Retinal pigment epithelial cell (primary cell): ENCODE results near the gene NELFA.

Experiments used
- DNase-seq: peaks from one replicate; pipeline ENCODE4 v3.0.0-alpha.2; 2010; ENCODE audit warnings: low read depth
- H3K4me3 ChIP-seq: 2 replicates; pipeline ENCODE4 v1.5.1; 2011; ENCODE audit warnings: mild to moderate bottlenecking, low read length, control low read depth, moderate library complexity
- TF ChIP-seq, protein P1 (sequence below): conservative IDR thresholded peaks from 2 replicates; pipeline ENCODE4 v1.5.1; 2011; ENCODE audit warnings: low read depth, low read length, control low read depth, inconsistent platforms

Gene NELFA

GRCh38 chr4:1982124-1983052 lies 26.4 kb downstream of the NELFA start:
- TF ChIP-seq, protein P1, sequence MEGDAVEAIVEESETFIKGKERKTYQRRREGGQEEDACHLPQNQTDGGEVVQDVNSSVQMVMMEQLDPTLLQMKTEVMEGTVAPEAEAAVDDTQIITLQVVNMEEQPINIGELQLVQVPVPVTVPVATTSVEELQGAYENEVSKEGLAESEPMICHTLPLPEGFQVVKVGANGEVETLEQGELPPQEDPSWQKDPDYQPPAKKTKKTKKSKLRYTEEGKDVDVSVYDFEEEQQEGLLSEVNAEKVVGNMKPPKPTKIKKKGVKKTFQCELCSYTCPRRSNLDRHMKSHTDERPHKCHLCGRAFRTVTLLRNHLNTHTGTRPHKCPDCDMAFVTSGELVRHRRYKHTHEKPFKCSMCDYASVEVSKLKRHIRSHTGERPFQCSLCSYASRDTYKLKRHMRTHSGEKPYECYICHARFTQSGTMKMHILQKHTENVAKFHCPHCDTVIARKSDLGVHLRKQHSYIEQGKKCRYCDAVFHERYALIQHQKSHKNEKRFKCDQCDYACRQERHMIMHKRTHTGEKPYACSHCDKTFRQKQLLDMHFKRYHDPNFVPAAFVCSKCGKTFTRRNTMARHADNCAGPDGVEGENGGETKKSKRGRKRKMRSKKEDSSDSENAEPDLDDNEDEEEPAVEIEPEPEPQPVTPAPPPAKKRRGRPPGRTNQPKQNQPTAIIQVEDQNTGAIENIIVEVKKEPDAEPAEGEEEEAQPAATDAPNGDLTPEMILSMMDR: no peak
- no peak overlapping the region for H3K4me3 ChIP-seq
- no peak for DNase-seq

GRCh38 chr4:1981251-1982058 lies 27.3 kb downstream of the NELFA start:
- H3K4me3 ChIP-seq: no peak overlapping the region
- DNase-seq: no peak
- TF ChIP-seq, protein P1: no peak

GRCh38 chr4:1980561-1981041 lies 28.2 kb downstream of the NELFA start:
- H3K4me3 ChIP-seq: no peak overlapping the region
- DNase-seq: no peak
- TF ChIP-seq, protein P1: no peak

GRCh38 chr4:1979477-1980196 lies 29.1 kb downstream of the NELFA start:
- H3K4me3 ChIP-seq: no peak overlapping the region
- TF ChIP-seq, protein P1: no peak
- DNase-seq: no peak

- no peak overlapping the region for H3K4me3 ChIP-seq
- peak; percentile 75 for DNase-seq
- TF ChIP-seq, protein P1: no peak
Measured at GRCh38 chr4:1978741-1979476, 29.9 kb downstream of the NELFA start.

- TF ChIP-seq, protein P1: no peak
- DNase-seq: no peak
- H3K4me3 ChIP-seq: no peak overlapping the region
Measured at GRCh38 chr4:1978226-1978625, 30.5 kb downstream of the NELFA start.
